SJSA1 (cell line): Measurements from ENCODE around the gene PAIP1. TPM values are rescaled to one million over a fixed set of nuclear protein-coding genes. Genes with fewer than 3 reads are reported as not detected.
A peak's percentile ranks its signal among the peaks of the same experiment; 100 is the strongest.
"Not testable (repeated sequence)": the region's sequence is repeated elsewhere in the genome, so short reads cannot be mapped to it uniquely, and the experiment has no call there.

Experiments used
- DNase-seq, 2 experiments: peaks; one replicate each; pipeline ENCODE4 v3.0.0-alpha.2; 2015 to 2020; ENCODE audit warnings: low spot score in 2 of 2, low read depth in 1 of 2
- H3K27ac ChIP-seq: fragments of 250-450 bp; sonication (Bioruptor Pico); 2 replicates; pipeline ENCODE4 v1.5.1; 2020; ENCODE audit warnings: mild to moderate bottlenecking, moderate library complexity
- H3K27me3 ChIP-seq: fragments of 250-450 bp; sonication (Bioruptor Pico); replicated peaks from 2 replicates; pipeline ENCODE4 v1.5.1; 2020; ENCODE audit warnings: mild to moderate bottlenecking, moderate library complexity
- H3K36me3 ChIP-seq: fragments of 250-450 bp; sonication (Bioruptor Pico); 2 replicates; pipeline ENCODE4 v1.5.1; 2020; ENCODE audit warnings: mild to moderate bottlenecking
- H3K4me1 ChIP-seq: fragments of 250-450 bp; sonication (Bioruptor Pico); replicated peaks from 2 replicates; pipeline ENCODE4 v1.6.1; 2021; ENCODE audit warnings: mild to moderate bottlenecking
- H3K4me3 ChIP-seq: fragments of 250-450 bp; sonication (Bioruptor Pico); 2 replicates; pipeline ENCODE4 v1.5.1; 2020; ENCODE audit warnings: mild to moderate bottlenecking
- H3K9me3 ChIP-seq: fragments of 250-450 bp; sonication (Bioruptor Pico); replicated peaks from 2 replicates; pipeline ENCODE4 v1.5.1; 2020; ENCODE audit warnings: mild to moderate bottlenecking
- total RNA-seq: library from RNA; depleted of rRNA; stranded (reverse); fragments of >200 nt; shearing (Covaris generic); gene quantifications from 2 replicates; pipeline ENCODE4 v1.2.3, GENCODE V29; 2014

The PAIP1 gene
- total RNA-seq, 1 experiment from 2014 or later, result 172 TPM

- H3K9me3 ChIP-seq, result no peaks in the 10 kb centered on the region
- H3K4me1 ChIP-seq, result peaks cover 10% of the 10 kb centered on the region
- H3K27me3 ChIP-seq, result no peaks in the 10 kb centered on the region
- DNase-seq, result no peak
- no peak overlapping the region; the same call in 1 of the 2 replicates for H3K27ac ChIP-seq
- H3K36me3 ChIP-seq, result peaks cover 7% of the 10 kb centered on the region
- no peak overlapping the region for H3K4me3 ChIP-seq
Observed at GRCh38 chr5:43561356-43561755, 4.5 kb upstream of the PAIP1 start.

GRCh38 chr5:43560128-43560527 is 3.3 kb upstream of the PAIP1 start:
- H3K36me3 ChIP-seq, result peaks cover 15% of the 10 kb centered on the region
- no peaks in the 10 kb centered on the region for H3K9me3 ChIP-seq
- H3K27me3 ChIP-seq, result no peaks in the 10 kb centered on the region
- H3K27ac ChIP-seq, result no peak overlapping the region
- peaks cover 16% of the 10 kb centered on the region for H3K4me1 ChIP-seq
- no peak for DNase-seq
- H3K4me3 ChIP-seq, result no peak overlapping the region

DNA sequence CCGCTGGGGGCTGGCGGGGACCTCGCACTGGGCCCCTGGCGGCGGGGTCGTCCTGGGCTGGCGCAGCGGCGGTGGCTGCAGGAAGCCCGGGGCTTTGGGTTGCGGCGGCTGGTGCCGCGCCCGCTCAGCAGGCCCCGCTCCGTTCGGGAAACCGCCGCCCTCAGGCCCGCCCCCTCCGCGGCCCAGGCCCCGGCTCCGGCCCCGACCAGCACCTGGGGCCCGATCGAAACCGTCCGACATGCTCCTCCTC is 345 bp downstream of the PAIP1 start:
- H3K27me3 ChIP-seq, H3K9me3 ChIP-seq, DNase-seq: not testable (repeated sequence)
- peak overlapping the region; percentile 94 for H3K27ac ChIP-seq
- H3K36me3 ChIP-seq, result peaks cover 51% of the 10 kb centered on the region
- peaks cover 25% of the 10 kb centered on the region for H3K4me1 ChIP-seq
- H3K4me3 ChIP-seq, result peak overlapping the region; percentile 98

DNA sequence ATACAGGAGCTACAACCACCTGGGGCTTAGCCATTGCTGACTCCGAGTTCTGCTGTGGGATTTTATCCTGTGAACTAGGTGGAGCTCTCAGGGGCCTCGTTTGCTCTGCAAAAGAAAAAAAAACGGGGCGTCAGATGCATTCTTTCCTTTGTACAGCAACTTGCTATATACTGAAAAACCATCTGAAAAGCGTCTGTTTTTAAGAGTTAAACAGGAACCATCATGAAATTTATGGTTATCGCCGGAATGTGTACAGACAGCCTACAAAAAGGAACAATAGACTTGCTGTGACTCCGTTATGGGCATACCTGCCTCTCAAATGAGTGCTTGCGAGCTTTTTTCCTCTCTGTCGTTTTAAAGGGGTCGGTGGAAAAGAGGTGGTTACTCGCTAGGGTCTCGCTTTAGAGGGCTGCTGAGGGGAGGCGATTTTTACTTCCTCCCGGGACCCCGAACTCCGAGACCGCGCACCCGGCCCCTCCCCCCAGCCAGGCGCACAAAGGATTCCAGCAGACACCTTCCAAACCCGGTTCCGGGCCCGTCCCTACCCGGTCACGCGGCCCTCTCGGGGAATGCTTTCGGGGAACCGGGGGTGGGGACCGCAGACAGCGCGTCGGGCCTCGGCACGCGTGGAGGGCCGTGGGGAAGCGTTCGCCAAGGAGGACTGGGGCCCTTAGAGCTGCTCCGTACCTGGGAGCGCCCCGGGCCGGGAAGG is 826 bp downstream of the PAIP1 start:
- Histone ChIP-seq H3K36me3 (peaks cover 56% of the 10 kb centered on the region), H3K27me3 (no peaks in the 10 kb centered on the region), H3K4me3 (peak overlapping the region; percentile 98), H3K9me3 (no peaks in the 10 kb centered on the region), H3K4me1 (peaks cover 21% of the 10 kb centered on the region), H3K27ac (peak overlapping the region; percentile 94)
- DNase-seq, result peak; percentile 61 to 77

GRCh38 chr5:43554497-43554896 is 2.4 kb downstream of the PAIP1 start:
- Histone ChIP-seq H3K4me1 (peaks cover 21% of the 10 kb centered on the region), H3K9me3 (no peaks in the 10 kb centered on the region), H3K27me3 (no peaks in the 10 kb centered on the region), H3K36me3 (peaks cover 70% of the 10 kb centered on the region), H3K27ac (no peak overlapping the region), H3K4me3 (no peak overlapping the region)
- no peak for DNase-seq

DNA sequence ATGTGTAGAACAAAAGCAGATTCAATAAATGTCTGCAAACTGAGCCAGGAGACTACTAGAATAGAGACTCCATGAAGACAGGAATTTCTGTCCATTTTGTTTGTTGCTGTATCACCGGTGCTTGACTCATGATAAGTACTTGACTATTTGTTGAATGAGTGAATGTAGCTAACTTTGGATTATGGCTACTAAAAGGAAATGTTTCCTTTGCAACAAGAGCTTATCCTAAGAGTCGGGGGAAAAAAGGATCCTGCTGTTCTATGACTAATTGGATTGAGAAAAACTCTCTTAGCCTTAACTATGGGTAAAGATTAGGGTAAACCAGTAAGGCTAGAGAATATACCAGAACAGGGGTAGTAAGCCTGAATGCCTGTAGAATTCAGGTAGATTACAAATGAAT is 3.5 kb downstream of the PAIP1 start:
- DNase-seq, result no peak
- H3K27me3 ChIP-seq, result no peaks in the 10 kb centered on the region
- H3K4me3 ChIP-seq, result no peak overlapping the region
- no peaks in the 10 kb centered on the region for H3K9me3 ChIP-seq
- peaks cover 81% of the 10 kb centered on the region for H3K36me3 ChIP-seq
- H3K27ac ChIP-seq, result no peak overlapping the region
- H3K4me1 ChIP-seq, result peaks cover 21% of the 10 kb centered on the region

GRCh38 chr5:43551731-43552130 is 5.1 kb downstream of the PAIP1 start:
- H3K4me1 ChIP-seq, result peaks cover 15% of the 10 kb centered on the region
- no peak overlapping the region for H3K27ac ChIP-seq
- peaks cover 92% of the 10 kb centered on the region for H3K36me3 ChIP-seq
- no peaks in the 10 kb centered on the region for H3K9me3 ChIP-seq
- DNase-seq, result no peak
- H3K27me3 ChIP-seq, result no peaks in the 10 kb centered on the region
- H3K4me3 ChIP-seq, result no peak overlapping the region

- peaks cover 96% of the 10 kb centered on the region for H3K36me3 ChIP-seq
- not testable (repeated sequence) for H3K4me1 ChIP-seq, H3K27ac ChIP-seq, DNase-seq, H3K4me3 ChIP-seq, H3K27me3 ChIP-seq, H3K9me3 ChIP-seq
Observed at GRCh38 chr5:43549272-43549671, 7.6 kb downstream of the PAIP1 start.

DNA sequence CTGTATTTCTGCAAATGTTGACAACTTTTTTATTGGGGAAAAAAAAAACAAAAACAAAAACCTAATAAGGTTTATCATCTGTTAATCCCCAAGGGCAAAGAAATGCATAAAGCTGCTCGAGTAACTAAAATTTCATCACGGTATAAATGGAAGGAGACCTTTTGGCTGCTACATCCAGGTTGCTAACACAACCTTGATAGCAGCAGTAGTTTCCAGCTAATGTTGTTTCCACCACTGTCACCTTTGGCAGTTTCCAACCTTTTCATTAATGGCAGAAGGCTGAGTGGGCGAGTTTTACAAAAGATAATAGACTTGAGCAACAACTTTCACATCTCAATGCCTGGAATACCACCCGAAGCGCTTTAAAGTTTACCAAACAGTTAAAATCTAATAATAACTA is 8.5 kb downstream of the PAIP1 start:
- Histone ChIP-seq H3K27ac (no peak overlapping the region), H3K36me3 (peaks cover 94% of the 10 kb centered on the region)
- DNase-seq, result no peak

DNA sequence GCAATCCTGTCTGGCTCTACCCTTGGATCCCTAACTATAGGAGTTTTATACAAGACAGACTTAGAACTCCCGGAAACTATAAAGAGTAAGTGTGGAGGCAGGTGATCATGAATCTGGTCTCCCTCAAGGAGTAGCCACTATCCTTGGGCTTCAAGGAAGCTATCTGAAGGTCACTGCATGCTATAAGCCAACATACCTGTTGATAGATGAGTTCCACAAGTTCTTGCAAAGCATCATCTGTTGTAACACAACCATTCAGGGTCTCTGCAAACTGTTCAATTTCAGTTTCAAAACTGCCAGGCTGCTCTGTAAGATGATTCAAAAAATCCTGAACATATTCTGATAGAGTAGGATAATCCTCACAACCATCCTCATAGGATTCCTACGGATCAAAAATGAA is 9.3 kb downstream of the PAIP1 start:
- H3K4me3 ChIP-seq, result no peak overlapping the region
- no peak overlapping the region for H3K27ac ChIP-seq
- H3K9me3 ChIP-seq, result no peaks in the 10 kb centered on the region
- no peaks in the 10 kb centered on the region for H3K4me1 ChIP-seq
- no peak for DNase-seq
- H3K27me3 ChIP-seq, result no peaks in the 10 kb centered on the region
- peaks cover 94% of the 10 kb centered on the region for H3K36me3 ChIP-seq

More for the DNA sequence above, 8.5 kb downstream of the PAIP1 start:
- Histone ChIP-seq H3K4me1 (no peaks in the 10 kb centered on the region), H3K4me3 (no peak overlapping the region), H3K27me3 (no peaks in the 10 kb centered on the region), H3K9me3 (no peaks in the 10 kb centered on the region)

- DNase-seq, result no peak
- peaks cover 89% of the 10 kb centered on the region for H3K36me3 ChIP-seq
Observed at GRCh38 chr5:43543434-43543833, 13.4 kb downstream of the PAIP1 start.

DNA sequence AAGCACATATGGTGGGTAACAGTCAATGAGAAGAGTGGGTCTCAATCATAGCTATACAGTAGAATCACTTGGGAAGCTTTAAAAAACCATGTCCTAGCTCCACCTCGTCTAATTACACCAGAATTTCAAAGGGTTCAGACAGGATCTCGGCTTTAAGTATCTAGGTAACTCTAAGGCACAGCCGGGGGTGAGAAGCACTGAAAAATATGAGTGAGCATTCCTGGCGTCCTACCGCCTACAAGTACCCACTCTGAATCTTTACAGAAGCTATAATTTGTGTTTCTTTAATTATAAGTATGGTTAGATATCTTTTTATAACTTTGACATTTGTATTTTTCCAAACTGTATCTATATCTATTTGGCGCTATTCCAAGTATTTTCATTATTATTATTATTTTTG is 16.1 kb downstream of the PAIP1 start:
- DNase-seq, result no peak
- Histone ChIP-seq H3K36me3 (peaks cover 89% of the 10 kb centered on the region), H3K9me3 (no peaks in the 10 kb centered on the region), H3K4me1 (no peaks in the 10 kb centered on the region), H3K27ac (no peak overlapping the region), H3K4me3 (no peak overlapping the region), H3K27me3 (no peaks in the 10 kb centered on the region)

More at GRCh38 chr5:43543434-43543833, 13.4 kb downstream of the PAIP1 start:
- H3K9me3 ChIP-seq, result no peaks in the 10 kb centered on the region
- no peak overlapping the region for H3K4me3 ChIP-seq
- H3K27ac ChIP-seq, result no peak overlapping the region
- H3K27me3 ChIP-seq, result no peaks in the 10 kb centered on the region
- no peaks in the 10 kb centered on the region for H3K4me1 ChIP-seq

GRCh38 chr5:43536972-43537371 is 19.9 kb downstream of the PAIP1 start:
- no peaks in the 10 kb centered on the region for H3K27me3 ChIP-seq
- no peak overlapping the region for H3K4me3 ChIP-seq
- H3K9me3 ChIP-seq, result no peaks in the 10 kb centered on the region
- H3K36me3 ChIP-seq, result peaks cover 91% of the 10 kb centered on the region
- H3K27ac ChIP-seq, result no peak overlapping the region
- no peaks in the 10 kb centered on the region for H3K4me1 ChIP-seq
- DNase-seq, result no peak

- H3K4me3 ChIP-seq, result no peak overlapping the region
- no peaks in the 10 kb centered on the region for H3K4me1 ChIP-seq
- DNase-seq, result no peak
- no peaks in the 10 kb centered on the region for H3K9me3 ChIP-seq
- peaks cover 95% of the 10 kb centered on the region for H3K36me3 ChIP-seq
- no peaks in the 10 kb centered on the region for H3K27me3 ChIP-seq
- no peak overlapping the region for H3K27ac ChIP-seq
Observed at GRCh38 chr5:43533646-43534045, 23.2 kb downstream of the PAIP1 start.

DNA sequence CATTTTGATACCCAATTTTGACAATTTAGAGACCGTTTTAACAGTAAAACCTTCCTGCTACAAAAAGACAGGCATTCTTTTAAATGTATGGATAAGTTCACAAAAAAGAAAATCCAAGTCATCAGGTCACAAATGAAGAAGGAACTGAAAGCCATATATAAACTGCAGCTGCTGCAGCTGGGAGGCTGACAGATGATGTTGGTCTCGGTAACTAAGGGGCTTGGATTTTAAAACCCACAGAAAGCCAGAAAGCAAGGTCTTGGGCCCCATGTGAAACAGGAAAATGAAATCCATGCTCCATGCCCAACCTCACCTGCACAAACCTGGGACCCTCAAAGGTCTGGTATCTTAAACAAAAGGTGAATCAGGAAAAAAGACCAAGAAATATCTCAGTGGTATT is 26.2 kb downstream of the PAIP1 start:
- Histone ChIP-seq H3K9me3 (no peaks in the 10 kb centered on the region), H3K36me3 (peaks cover 84% of the 10 kb centered on the region), H3K27ac (no peak overlapping the region), H3K4me3 (no peak overlapping the region), H3K4me1 (no peaks in the 10 kb centered on the region), H3K27me3 (no peaks in the 10 kb centered on the region)
- DNase-seq, result no peak
